ENCODE results near the gene SLC35F6. TPM values are rescaled to one million over a fixed set of nuclear protein-coding genes. Genes with fewer than 3 reads are reported as not detected.
"Not testable (repeated sequence)": the region's sequence is repeated elsewhere in the genome, so short reads cannot be mapped to it uniquely, and the experiment has no call there.

Gene SLC35F6
- polyA plus RNA-seq, 5 donors: 9.2 to 13.7 (median 9.4) TPM

GRCh38 chr2:26782876-26783704, 19.0 kb downstream of the SLC35F6 start:
- no peak for DNase-seq

DNA sequence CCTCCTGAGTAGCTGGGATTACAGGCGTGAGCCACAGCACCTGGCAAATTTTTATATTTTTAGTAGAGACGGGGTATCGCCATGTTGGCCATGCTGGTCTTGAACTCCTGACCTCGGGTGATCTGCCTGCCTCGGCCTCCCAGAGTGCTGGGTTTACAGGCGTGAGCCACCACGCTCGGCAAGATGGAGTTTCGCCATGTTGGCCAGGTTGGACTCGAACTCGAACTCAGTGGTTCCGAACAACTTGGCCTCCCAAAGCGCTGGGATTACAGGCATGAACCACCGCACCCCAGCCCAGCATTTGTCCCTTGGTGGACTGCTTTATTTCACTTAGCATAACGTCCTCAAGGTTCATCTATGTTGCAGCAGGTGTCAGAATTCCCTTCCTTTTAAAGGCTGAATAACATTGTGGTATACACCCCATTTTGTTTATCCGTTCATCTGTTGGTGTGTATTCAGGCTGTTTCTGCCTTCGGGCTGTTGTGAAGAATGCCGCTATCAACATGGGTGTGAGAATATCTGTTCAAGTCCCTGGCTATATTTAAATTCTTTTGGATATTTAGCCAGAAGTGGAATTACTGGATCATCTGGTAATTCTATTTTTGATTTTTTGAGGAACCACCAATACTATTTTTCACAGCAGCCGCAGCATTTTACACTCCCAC, 20.6 kb downstream of the SLC35F6 start:
- no peak for DNase-seq

GRCh38 chr2:26785431-26786206, 21.5 kb downstream of the SLC35F6 start, which contains the start of gene CENPA:
CENPA (plus strand) TSS chr2:26786056; CDS start chr2:26786197, 141 bp downstream.
- peak; percentile 98 to 99 for DNase-seq

- DNase-seq: no peak
Observed at GRCh38 chr2:26786207-26787028, 22.3 kb downstream of the SLC35F6 start.

DNA sequence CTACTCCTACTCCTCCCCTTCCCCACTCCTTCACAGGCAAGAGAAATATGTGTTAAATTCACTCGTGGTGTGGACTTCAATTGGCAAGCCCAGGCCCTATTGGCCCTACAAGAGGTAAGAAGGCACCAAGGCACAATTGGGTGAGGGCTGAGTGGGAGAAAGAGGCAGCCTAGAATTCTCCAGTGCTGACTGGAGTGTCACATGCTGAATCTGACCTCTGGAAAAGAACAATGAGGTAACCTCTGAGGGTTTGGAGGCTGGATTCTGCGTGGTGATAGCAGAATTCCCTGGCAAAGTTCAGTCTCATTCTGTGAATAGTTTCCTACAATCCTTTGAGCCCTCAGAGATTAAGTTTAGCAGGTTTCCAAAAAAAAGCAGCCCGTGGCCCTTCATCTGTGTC, 28.6 kb downstream of the SLC35F6 start:
- DNase-seq: no peak

DNA sequence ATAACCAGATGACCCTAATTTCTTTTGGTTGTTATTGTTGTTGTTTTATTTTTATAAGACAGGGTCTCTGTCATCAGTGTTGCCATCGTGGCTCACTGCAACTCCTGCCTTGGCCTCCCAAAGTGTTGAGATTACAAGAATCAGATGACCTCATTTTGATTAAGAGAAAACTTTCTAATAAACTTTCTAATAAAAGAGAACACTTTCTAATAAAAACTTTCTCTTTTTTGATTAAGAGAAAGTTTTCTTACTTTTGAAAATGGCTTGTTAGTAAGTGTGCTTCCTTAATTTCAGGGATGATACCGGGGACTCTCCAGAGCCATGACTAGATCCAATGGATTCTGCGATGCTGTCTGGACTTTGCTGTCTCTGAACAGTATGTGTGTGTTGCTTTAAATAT, 29.4 kb downstream of the SLC35F6 start:
- no peak for DNase-seq

DNA sequence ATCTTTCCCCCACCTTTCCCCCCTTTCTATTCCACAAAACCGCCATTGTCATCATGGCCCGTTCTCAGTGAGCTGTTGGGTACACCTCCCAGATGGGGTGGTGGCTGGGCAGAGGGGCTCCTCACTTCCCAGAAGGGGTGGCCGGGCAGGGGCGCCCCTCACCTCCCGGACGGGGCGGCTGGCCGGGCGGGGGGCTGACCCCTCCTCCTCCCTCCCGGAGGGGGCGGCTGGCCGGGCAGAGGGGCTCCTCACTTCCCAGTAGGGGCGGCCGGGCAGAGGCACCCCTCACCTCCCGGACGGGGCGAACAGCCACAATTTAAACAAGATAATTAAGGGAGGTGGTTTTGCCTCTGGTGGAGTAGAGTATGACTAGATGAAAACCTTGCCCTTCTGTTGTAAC, 31.1 kb downstream of the SLC35F6 start:
- DNase-seq: not testable (repeated sequence)

- DNase-seq: no peak
Observed at GRCh38 chr2:26801328-26801727, 37.2 kb downstream of the SLC35F6 start.

DNA sequence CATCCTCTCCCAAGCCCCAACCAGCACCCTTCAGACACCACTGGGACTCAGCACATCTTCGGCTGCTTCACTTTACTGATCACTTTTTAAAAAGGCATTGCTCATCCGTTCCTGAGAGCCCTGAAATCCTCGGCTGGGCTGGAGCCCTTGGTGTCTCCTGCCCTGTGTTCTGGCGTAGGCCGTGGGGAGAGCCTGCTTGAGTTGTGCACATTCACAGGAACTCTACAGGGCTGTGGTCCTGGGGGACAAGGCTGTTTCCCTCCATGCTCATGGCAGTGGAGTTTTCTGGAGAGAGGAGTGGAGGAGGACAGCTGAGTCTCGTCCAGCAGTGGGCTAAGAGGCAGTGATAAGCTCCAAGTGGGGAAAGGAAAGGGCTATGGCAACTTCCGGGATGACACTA, 37.7 kb downstream of the SLC35F6 start:
- no peak for DNase-seq

- DNase-seq: no peak
Observed at GRCh38 chr2:26805241-26805676, 41.2 kb downstream of the SLC35F6 start.

GRCh38 chr2:26807788-26808460, 43.8 kb downstream of the SLC35F6 start:
- DNase-seq: no peak

GRCh38 chr2:26809211-26809610, 45.1 kb downstream of the SLC35F6 start:
- no peak for DNase-seq

GRCh38 chr2:26809876-26810577, 45.9 kb downstream of the SLC35F6 start:
- DNase-seq: no peak

- DNase-seq: no peak
Observed at GRCh38 chr2:26811261-26811660, 47.2 kb downstream of the SLC35F6 start.

GRCh38 chr2:26811791-26812694, 48.0 kb downstream of the SLC35F6 start:
- no peak for DNase-seq

- no peak for DNase-seq
Observed at GRCh38 chr2:26812731-26813130, 48.6 kb downstream of the SLC35F6 start.

DNA sequence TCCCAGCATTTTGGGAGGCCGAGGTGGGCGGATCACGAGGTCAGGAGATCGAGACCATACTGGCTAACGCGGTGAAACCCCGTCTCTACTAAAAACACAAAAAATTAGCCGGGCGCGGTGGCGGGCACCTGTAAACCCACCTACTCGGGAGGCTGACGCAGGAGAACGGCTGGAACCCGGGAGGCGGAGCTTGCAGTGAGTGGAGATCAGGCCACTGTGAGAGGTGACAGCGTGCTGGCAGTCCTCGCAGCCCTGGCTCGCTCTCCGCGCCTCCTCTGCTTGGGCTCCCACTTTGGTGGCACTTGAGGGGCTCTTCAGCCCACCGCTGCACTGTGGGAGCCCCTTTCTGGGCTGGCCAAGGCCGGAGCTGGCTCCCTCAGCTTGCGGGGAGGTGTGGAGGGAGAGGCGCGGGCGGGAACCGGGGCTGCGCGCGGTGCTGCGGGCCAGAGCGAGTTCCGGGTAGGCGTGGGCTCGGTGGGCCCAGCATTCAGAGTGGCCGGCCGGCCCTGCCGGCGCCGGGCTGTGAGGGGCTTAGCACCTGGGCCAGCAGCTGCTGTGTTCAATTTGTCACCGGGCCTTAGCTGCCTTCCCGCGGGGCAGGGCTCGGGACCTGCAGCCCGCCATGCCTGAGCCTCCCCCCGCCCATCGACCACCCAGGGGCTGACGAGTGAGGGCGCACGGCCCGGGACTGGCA, 50.1 kb downstream of the SLC35F6 start:
- DNase-seq: not testable (repeated sequence)

- no peak for DNase-seq
Observed at GRCh38 chr2:26816893-26817292, 52.8 kb downstream of the SLC35F6 start.
